Measurements from ENCODE around the gene LILRB2. TPM values are rescaled to one million over a fixed set of nuclear protein-coding genes. Genes with fewer than 3 reads are reported as not detected.
"Not testable (repeated sequence)": the region's sequence is repeated elsewhere in the genome, so short reads cannot be mapped to it uniquely, and the experiment has no call there.

The LILRB2 gene
- 2.9 TPM for total RNA-seq
- long read RNA-seq, partial matches to known transcripts = 0 of 2 reads
- long read RNA-seq, other reads (novel, unspliced or antisense) = 1 of 2 reads

DNA sequence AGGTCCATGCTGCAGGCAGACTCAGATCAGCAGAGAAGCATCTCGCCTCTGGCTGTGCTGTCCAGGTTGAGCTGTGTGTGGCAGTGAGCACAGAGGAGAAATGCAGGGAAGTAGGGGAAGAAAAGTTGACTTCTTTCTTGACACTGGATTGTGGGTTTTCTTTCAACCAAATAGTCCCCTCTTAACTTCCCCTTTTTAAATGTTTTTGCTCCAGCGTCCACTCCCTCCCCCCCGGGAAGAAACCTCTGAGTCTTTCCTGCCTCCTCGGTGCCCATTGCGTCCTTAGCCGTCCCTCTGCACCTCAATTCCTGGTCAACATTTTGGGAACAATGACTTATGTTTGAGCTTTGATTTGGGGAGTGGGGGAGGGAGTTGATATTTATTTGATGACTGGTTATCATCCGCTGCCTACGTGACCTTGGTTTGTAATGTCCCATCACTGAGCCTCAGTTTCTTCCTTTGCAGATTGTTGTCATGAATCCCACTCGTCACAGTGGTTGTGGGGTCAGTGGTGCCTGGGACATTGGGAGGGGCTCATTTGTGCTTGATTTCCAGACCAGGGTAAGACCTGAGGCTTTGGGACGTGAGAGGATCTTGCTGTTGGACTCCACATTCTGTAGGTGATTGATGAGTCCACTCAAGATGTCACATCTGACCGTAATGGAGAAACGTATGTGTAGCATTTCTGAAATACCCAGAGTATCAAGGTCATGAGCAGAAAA is at the start of gene LILRB2:
Gene LILRB2 (minus strand): TSS at position 104 of the 722 bp plus-strand sequence. CDS start 614 bp downstream, outside the sequence.
- ATAC-seq (peak; percentile 12), DNase-seq (ENCODE audit: missing footprints) (no peak)
- intact Hi-C loops (cut with DNase I) = no loop called here

DNA sequence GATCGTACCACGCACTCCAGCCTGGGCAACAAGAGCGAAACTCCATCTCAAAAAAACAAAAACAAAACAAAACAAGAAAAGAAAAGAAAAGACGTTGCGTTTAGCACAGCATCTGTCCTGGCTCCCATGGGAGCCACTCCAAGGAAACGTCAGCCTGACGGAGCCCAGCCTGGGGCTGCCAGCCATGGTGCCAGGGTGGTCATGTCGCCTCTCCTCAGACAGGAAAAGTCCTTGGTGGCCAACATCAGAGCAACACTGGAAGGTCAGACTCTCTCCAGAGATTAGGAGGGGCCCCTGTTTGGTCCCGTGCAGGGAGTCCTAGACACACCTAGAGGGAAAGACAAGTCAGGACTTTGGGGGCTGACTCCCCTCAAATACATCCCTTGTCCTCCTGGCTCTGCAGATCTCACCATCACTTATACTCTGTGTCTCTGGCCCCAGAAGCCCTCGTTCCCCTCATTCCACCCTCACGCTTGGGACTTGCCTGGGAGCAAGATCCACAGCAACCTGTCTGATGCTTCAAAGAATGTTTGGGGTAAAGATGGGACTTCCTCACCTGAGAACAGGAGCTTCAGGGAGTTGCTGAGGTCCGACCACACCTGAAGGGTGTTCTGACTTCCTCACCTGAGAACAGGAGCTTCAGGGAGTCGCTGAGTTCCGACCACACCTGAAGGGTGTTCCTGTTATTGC is 48.7 kb upstream of the LILRB2 start:
- intact Hi-C loops (cut with DNase I) = loop anchor here (5.0 kb wide), 1 partner anchor 63 kb away; no protein-coding TSS in a partner anchor
- no peak for ATAC-seq
- no peak for DNase-seq (ENCODE audit: missing footprints)

DNA sequence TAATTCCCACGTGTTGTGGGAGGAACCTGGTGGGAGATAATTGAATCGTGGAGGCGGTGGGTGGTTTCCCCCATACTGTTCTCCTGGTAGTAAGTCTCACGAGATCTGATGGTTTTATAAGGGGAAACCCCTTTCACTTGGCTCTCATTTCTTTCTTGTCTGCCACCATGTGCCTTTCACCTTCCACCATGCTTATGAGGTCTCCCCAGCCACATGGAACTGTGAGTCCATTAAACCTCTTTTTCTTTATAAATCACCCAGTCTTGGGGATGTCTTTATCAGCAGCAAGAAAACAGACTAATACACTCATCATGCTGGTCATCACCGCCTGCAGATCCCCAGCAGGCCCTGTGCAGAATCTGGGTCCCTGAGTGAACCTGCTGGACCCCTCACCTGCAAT is 47.9 kb upstream of the LILRB2 start:
- ATAC-seq; DNase-seq (ENCODE audit: missing footprints): not testable (repeated sequence)
- intact Hi-C loops (cut with DNase I) = loop anchor here (5.0 kb wide), 1 partner anchor 64 kb away; no protein-coding TSS in a partner anchor

DNA sequence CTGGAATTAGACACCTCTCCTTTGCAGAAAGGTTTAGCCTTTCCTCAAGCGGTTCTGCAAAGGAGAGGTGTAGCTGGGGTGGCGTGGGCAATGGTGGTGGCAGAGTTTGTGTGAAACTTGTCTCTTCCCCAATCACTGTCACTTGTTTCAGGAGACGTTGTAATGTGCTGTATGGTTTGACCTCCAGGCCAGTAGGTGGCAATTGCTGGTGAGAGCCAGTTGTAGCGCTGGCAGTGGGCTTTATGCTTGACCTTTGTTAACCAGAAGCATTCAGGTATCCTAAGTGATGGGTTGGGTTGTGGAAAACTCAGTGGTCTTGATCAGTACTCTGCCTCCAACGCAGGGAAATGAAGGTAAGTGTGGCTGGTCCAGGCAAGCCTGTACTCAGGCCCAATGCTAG is 44.7 kb upstream of the LILRB2 start:
- intact Hi-C loops (cut with DNase I) = loop anchor here (5.0 kb wide), 1 partner anchor 67 kb away; no protein-coding TSS in a partner anchor

DNA sequence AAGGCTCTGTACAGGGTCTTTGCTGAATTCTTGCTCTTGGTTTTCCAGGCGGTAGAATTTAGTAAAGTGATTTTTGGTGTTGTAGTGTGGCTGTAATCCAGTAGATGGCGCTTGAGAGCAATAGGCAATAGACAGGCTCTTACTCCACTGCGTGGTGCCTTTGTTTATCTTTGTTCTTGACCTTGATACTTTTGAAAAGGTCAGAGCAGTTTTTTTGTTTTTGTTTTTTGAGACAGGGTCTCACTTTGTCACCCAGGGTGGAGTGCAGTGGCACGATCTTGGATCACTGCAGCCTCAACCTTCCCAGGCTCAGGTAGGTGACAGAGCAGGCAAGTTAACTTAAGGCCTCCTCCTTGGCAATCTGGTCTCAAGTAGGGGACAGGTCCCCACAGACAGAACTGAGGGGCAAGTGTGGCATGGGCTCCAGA is 44.3 kb upstream of the LILRB2 start:
- intact Hi-C loops (cut with DNase I) = loop anchor here (5.0 kb wide), 1 partner anchor 67 kb away; no protein-coding TSS in a partner anchor
- ATAC-seq = no peak
- DNase-seq (ENCODE audit: missing footprints) = no peak

More for the DNA sequence above, 44.7 kb upstream of the LILRB2 start:
- ATAC-seq (no peak), DNase-seq (ENCODE audit: missing footprints) (no peak)

DNA sequence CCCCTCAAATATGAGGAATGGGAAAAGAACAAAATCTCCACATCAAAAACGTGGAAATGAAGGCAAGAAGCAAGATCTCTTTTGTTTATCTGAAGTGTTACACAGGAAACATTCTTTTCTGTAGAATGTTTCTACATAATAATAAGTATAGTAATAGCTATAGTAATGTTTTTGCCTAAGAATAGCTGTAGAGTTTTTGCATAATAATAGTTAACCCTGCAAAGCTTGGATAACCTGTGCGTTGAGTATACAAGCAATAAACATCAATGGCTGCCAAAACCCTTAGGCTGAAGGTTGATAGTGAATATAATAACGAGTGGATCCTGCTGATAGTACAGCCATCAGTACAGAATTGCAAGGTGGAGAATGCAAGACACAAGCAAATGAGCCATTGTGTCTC is 43.2 kb upstream of the LILRB2 start:
- intact Hi-C loops (cut with DNase I) = no loop called here
- no peak for DNase-seq (ENCODE audit: missing footprints)
- no peak for ATAC-seq

DNA sequence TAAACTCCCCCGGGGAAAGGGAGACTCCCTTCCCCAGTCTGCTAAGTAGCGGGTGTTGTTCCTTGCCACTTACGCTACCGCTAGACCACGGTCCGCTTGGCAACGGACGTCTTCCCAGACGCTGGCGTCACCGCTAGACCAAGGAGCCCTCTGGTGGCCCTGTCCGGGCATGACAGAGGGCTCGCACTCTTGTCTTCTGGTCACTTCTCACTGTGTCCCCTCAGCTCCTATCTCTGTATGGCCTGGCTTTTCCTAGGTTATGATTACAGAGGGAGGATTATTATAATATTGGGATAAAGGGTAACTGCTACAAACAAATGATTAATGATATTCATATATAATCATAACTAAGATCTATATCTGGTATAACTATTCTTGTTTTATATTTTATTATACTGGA is 42.0 kb upstream of the LILRB2 start:
- intact Hi-C loops (cut with DNase I); ATAC-seq; DNase-seq (ENCODE audit: missing footprints): not testable (repeated sequence)

DNA sequence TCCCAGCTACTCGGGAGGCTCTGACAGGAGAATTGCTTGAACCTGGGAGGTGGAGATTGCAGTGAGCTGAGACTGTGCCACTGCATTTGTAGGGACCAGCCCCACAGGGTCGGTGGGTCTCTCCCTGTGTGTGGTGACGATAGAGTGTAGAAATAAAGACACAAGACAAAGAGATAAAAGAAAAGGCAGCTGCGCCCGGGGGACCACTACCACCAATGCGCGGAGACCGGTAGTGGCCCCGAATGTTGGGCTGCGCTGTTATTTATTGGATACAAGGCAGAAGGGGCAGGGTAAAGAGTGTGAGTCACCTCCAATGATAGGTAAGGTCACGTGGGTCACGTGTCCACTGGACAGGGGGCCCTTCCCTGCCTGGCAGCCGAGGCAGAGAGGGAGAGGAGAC is 41.4 kb upstream of the LILRB2 start:
- DNase-seq (ENCODE audit: missing footprints); intact Hi-C loops (cut with DNase I); ATAC-seq: not testable (repeated sequence)

DNA sequence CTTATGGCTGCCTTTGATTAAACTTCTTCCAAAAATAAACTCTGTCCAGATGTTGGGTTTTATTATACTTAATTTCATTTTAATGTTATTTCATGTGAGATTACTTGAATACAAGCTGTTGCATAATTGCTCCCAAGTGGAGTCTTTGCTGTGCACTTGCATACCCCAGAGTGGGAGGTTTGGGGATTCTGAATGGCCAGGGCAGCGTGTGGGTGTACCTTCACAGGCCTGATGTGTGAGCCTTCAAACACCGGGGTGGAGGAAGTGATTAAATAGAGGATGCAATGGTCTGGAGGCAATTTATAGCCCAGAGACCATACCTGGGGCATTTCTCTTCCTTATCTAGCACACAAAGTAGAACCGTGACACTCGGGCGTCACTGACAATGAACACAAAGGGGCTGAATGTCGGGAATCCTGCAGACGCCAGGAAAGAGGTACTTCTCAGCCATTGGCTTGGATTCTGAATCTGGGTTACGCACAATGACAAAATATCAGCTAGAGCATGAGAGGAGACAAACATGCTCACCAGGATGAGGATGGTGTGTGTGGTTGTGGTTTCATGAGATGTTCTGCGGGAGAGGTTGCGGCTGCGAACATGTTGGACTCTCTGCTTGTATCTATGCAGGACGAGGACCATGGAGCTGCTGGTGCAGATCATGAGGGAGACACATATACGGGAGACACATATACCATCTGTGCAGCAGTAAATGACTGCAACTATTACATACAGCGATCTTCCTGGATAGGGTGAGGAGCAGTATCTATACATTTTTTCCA is 39.2 kb upstream of the LILRB2 start:
- ATAC-seq (no peak), DNase-seq (ENCODE audit: missing footprints) (no peak)
- intact Hi-C loops (cut with DNase I) = no loop called here

DNA sequence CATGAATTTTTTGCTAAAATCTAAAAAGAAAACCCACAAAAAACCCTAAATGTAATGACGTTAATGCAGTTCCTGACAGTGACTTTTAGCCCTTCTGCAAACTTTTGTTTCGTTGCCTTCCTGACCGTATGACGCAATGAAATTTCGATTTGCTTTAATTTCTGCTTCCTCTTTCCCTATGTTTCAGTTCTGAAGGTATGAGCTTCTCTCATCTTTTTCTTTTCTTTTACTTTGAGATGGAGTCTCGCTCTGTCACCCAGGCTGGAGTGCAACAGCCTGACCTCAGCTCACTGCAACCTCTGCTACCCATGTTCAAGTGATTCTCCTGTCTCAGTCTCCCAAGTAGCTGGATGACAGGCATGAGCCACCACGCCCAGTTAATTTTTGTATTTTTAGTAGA is 38.1 kb upstream of the LILRB2 start:
- DNase-seq (ENCODE audit: missing footprints) (no peak), ATAC-seq (no peak)
- intact Hi-C loops (cut with DNase I) = no loop called here

DNA sequence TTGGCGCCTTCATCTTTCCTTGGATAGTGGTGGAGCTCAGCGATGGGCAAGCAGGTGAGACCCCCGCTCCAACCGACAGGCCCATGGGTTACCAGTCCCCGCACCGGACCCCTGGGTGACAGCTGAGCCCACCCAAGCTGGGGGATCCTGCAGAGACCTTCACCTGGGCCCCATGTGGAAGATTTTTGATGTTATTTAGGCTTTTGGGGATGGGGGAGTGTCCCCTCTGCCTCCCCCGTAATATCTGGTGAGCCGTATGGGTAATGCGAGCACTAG is 37.0 kb upstream of the LILRB2 start:
- DNase-seq (ENCODE audit: missing footprints) (no peak), ATAC-seq (no peak)
- intact Hi-C loops (cut with DNase I) = no loop called here

DNA sequence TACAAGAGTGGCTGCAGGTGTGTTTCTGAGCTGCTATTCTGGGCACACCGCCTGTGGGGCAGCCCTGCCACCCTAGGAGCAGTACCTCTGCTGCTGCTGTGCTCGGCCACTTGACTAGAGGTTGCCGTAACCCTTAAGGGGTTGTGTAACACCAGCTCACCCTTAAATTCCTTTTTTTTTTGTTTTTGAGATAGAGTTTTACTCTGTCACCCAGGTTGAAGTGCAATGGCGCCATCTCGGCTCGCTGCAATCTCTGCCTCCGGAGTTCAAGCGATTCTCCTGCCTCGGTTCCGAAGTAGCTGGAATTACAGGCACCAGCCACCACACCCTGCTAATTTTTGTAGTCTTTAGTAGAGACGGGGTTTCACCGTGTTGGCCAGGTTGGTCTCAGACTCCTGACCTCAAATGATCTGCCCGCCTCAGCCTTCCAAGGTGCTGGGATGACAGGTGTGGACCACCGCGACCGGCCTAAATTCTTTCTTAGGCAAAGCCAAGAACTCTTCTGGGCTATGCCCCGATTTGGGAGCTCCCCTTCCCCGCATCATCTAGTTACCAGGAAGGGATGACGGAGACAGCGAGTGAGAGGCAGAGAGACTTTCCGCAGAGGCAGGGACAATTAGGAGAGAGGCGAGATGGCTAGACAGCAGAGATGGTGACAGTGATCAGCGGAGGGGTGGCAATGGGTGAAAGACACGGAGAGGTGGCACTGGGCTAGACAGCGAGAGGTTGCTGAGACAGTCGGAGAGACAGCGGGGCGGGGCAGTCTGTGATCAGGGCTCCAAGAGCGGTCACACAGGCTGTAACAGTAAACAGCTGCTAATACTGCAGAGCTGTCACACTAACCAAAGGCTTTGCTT is 36.4 kb upstream of the LILRB2 start:
- ATAC-seq (peak; percentile 32), DNase-seq (ENCODE audit: missing footprints) (peak; percentile 70)
- intact Hi-C loops (cut with DNase I) = no loop called here

DNA sequence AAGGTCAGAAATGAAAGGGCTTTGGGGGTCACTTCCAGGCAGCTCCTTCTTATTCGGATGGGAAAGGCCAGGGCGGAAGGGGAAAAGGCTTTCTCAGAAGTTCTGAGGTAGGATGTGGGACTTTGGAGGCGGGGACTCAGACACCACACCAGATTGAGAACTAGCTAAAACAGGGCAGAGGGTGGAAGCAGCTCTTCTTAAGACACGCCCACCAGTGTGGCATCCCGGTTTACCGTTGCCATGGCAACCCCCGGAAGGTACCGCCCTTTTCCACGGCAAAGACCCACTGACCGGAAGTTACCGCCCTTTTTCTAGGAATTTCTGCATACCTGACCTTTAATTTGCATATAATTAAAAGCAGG is 35.8 kb upstream of the LILRB2 start:
- ATAC-seq (no peak), DNase-seq (ENCODE audit: missing footprints) (peak; percentile 79)
- intact Hi-C loops (cut with DNase I) = no loop called here

DNA sequence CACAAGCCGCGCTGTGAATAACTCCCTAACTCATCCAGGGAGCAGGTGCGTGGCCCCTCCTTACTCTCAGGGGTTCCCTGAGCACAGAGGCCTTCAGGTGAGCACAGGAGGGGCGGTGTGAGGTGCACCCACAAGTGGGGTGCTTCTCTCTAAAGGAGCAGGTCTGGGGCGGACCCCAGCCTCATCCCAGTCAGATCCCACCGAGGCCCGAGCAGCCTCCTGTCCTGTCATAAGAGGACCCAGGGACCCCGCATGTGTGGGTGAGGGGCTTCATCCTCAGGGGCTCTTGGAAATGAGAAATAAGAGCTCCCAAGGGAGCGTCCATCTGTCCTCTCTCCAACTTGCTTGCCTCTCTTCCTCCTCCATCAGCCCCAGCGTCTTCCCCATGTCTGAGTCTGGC is 35.0 kb upstream of the LILRB2 start:
- intact Hi-C loops (cut with DNase I) = no loop called here
- no peak for ATAC-seq
- DNase-seq (ENCODE audit: missing footprints) = no peak

DNA sequence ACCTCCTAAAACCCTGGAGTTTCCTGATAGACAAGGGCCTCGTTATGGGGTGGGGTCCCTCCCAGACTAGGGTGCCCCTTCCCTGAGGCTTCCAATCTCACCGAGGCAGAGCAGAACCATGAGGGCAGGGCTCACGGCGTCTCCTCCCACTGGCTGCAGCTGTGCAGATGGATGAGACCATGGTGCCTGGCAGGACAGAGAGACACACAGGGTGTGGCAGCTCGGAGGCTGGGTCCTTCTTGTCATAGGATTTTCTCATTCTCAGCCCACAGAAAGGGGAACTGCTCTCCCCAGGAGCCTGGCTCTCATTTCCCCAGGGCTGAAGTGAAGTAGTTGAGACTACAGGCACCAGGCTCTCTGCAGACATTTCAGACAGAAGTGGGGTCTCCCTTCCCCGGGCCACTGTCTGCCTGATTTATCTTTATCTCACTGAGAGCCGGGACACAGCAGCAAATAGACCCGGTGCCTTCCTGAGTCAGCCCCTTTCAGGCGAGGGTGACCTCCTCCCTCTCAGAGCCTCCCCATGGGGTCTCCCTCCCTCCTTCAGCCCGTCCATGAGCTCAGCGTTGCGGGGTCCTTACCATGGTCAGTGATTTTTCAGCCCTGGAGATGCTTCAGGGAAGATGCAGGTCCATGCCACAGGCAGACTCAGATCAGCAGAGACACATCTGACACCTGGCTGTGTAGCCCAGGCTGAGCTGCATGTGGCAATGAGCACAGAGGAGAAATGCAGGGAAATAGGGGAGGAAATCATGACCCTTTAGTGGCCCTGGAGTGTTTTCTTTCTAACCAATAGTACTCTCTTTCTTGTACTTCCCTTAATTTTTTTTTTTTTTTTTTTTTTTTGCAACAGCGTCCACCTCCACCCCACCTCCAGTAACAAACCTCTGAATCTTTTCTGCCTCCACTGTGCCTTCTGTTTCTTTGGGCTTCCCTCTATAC is 31.8 kb upstream of the LILRB2 start, which contains the start of gene LILRA5:
Gene LILRA5 (minus strand): TSS at position 731 of the 942 bp plus-strand sequence. CDS start 147 bp downstream, at position 584.
- DNase-seq (ENCODE audit: missing footprints) (peak; percentile 84), ATAC-seq (peak; percentile 78)
- intact Hi-C loops (cut with DNase I) = no loop called here

DNA sequence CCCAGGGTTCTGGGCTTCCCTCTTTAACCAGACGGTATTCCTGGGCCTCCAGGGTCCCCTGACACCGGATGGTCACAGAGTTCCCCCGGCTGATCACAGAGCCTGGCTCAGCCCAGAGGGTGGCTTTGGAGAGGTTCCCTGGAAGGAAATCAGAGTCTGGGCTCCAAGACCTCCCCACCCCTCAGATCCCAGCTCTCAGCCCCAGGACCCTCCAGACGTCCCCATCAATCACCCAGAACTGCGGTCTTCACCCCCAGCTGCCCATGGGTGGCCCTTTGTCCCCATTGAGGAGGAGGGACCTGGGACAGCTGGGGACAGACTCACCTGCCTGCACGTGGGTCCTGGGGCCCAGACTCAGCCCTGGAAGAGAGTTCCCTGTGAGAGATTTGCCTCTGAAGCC is 31.1 kb upstream of the LILRB2 start:
- no peak for ATAC-seq

DNA sequence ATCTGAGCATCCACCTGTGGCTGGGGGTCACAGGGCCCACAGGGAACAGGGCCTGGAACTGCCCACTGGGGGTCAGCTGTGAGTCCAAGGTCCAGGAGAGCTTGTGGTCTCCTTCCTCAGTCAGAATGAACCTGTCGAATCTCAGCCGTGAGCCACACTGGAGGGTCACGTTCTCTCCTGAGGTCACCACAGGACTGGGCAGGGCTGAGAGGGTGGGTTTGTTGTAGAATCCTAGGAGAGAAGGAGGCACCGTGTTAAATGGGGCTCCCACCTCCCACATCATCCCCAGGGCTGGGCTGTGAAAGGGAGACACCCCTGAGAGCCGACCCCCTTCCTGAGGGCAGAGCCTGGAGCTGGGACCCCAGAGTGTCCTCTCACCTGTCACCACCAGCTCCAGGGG is 30.6 kb upstream of the LILRB2 start:
- no peak for DNase-seq (ENCODE audit: missing footprints)
- ATAC-seq = no peak
- intact Hi-C loops (cut with DNase I) = no loop called here

More for the DNA sequence above, 31.1 kb upstream of the LILRB2 start:
- intact Hi-C loops (cut with DNase I) = no loop called here
- DNase-seq (ENCODE audit: missing footprints) = no peak
